Measurements from ENCODE around the gene HCN2.

- no peak for TF ChIP-seq LCORL (IDR thresholded peaks at IDR 0.05)
- TF ChIP-seq LCORL (CRISPR knock-in tag; IDR thresholded peaks at IDR 0.05), result no peak
- no peak for TF ChIP-seq JUNB (CRISPR knock-in tag; IDR thresholded peaks at IDR 0.05; ENCODE audit: borderline replicate concordance)
- no peak for TF ChIP-seq FUBP1 (CRISPR knock-in tag; IDR thresholded peaks at IDR 0.05; ENCODE audit: borderline replicate concordance)
- TF ChIP-seq CREB1 (IDR thresholded peaks at IDR 0.05), result no peak
- TF ChIP-seq CREB1 (CRISPR knock-in tag; IDR thresholded peaks at IDR 0.05), result no peak
- TF ChIP-seq FOXM1 (CRISPR knock-in tag; IDR thresholded peaks at IDR 0.05), result no peak
- TF ChIP-seq KLF16 (CRISPR knock-in tag; IDR thresholded peaks at IDR 0.05), result no peak
- no peak for TF ChIP-seq ZBTB33 (CRISPR knock-in tag; IDR thresholded peaks at IDR 0.05)
- TF ChIP-seq EZH2 (conservative IDR thresholded peaks at IDR 0.05; ENCODE audit: low read depth, low read length), result no peak
- TF ChIP-seq, protein P1, sequence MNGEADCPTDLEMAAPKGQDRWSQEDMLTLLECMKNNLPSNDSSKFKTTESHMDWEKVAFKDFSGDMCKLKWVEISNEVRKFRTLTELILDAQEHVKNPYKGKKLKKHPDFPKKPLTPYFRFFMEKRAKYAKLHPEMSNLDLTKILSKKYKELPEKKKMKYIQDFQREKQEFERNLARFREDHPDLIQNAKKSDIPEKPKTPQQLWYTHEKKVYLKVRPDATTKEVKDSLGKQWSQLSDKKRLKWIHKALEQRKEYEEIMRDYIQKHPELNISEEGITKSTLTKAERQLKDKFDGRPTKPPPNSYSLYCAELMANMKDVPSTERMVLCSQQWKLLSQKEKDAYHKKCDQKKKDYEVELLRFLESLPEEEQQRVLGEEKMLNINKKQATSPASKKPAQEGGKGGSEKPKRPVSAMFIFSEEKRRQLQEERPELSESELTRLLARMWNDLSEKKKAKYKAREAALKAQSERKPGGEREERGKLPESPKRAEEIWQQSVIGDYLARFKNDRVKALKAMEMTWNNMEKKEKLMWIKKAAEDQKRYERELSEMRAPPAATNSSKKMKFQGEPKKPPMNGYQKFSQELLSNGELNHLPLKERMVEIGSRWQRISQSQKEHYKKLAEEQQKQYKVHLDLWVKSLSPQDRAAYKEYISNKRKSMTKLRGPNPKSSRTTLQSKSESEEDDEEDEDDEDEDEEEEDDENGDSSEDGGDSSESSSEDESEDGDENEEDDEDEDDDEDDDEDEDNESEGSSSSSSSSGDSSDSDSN (CRISPR knock-in tag; IDR thresholded peaks at IDR 0.05), result no peak
- TF ChIP-seq ZNF274 (CRISPR knock-in tag; IDR thresholded peaks at IDR 0.05), result no peak
- TF ChIP-seq PRDM10 (CRISPR knock-in tag; IDR thresholded peaks at IDR 0.05; ENCODE audit: low read depth), result no peak
- no peak for TF ChIP-seq KDM5B (CRISPR knock-in tag; IDR thresholded peaks at IDR 0.05; ENCODE audit: borderline replicate concordance)
- TF ChIP-seq FOXJ3 (CRISPR knock-in tag; IDR thresholded peaks at IDR 0.05; ENCODE audit: borderline replicate concordance), result no peak
These were observed 30.6 kb downstream of the HCN2 start for GRCh38 chr19:620166-620862.

Data from HepG2 (cell line).